Neural cell (in vitro differentiated cells): ENCODE data around the gene SLC10A7. TPM values are rescaled to one million over a fixed set of nuclear protein-coding genes. Genes with fewer than 3 reads are reported as not detected.
A peak's percentile ranks its signal among the peaks of the same experiment; 100 is the strongest.

Experiments used
- H2AFZ ChIP-seq: fragments of 200-600, 300-800 bp; sonication (generic), shearing (Covaris generic); 2 replicates; pipeline ENCODE4 v1.6.0; 2014; ENCODE audit warnings: low read depth, mild to moderate bottlenecking, antibody characterized with exemption, low read length, moderate library complexity
- H3F3A ChIP-seq: fragments of 200-600 bp; shearing (Covaris generic); 2 replicates; pipeline ENCODE4 v1.6.1; 2016; ENCODE audit warnings: mild to moderate bottlenecking, moderate library complexity, mixed read lengths, antibody characterized with exemption, low read length; ENCODE audit not compliant: insufficient read depth, poor library complexity, severe bottlenecking
- H3K27ac ChIP-seq: fragments of 200-600, 300-800 bp; sonication (generic), shearing (Covaris generic); 2 replicates; pipeline ENCODE4 v1.5.1; 2014; ENCODE audit warnings: mild to moderate bottlenecking, low read length, moderate library complexity
- H3K27me3 ChIP-seq: fragments of 300-800, 200-600 bp; sonication (generic), shearing (Covaris generic); 2 replicates; pipeline ENCODE4 v1.6.0; 2014; ENCODE audit warnings: mild to moderate bottlenecking, low read depth, low read length, moderate library complexity; ENCODE audit not compliant: insufficient read depth
- H3K36me3 ChIP-seq: fragments of 300-800, 200-600 bp; sonication (generic), shearing (Covaris generic); 2 replicates; pipeline ENCODE4 v1.5.1; 2014; ENCODE audit warnings: mild to moderate bottlenecking, antibody characterized with exemption, low read length, moderate library complexity; ENCODE audit not compliant: insufficient read depth
- H3K4me2 ChIP-seq: fragments of 300-800, 200-600 bp; sonication (generic), shearing (Covaris generic); 2 replicates; pipeline ENCODE4 v1.6.0; 2014; ENCODE audit warnings: mild to moderate bottlenecking, low read length
- H3K4me3 ChIP-seq: fragments of 300-800, 200-600 bp; sonication (generic), shearing (Covaris generic); 2 replicates; pipeline ENCODE4 v1.5.1; 2014; ENCODE audit warnings: mild to moderate bottlenecking, low read length, moderate library complexity
- H3K79me2 ChIP-seq: fragments of 200-600 bp; shearing (Covaris generic); replicated peaks from 2 replicates; pipeline ENCODE4 v1.6.0; 2014; ENCODE audit warnings: mild to moderate bottlenecking, low read length, moderate library complexity; ENCODE audit not compliant: insufficient read depth
- H3K9ac ChIP-seq: fragments of 300-800, 200-600 bp; sonication (generic), shearing (Covaris generic); 2 replicates; pipeline ENCODE4 v1.6.1; 2016; ENCODE audit warnings: mild to moderate bottlenecking, low read length, mixed read lengths
- H3K9me2 ChIP-seq: fragments of 200-600 bp; shearing (Covaris generic); 2 replicates; pipeline ENCODE4 v1.6.1; 2016; ENCODE audit warnings: mild to moderate bottlenecking, low read length, mixed read lengths; ENCODE audit not compliant: insufficient read depth
- H3K9me3 ChIP-seq: fragments of 200-600, 300-800 bp; sonication (generic), shearing (Covaris generic); 2 replicates; pipeline ENCODE4 v1.6.1; 2016; ENCODE audit warnings: mild to moderate bottlenecking, mixed run types, low read length, moderate library complexity, mixed read lengths
- H4K20me1 ChIP-seq: fragments of 200-600 bp; shearing (Covaris generic); 2 replicates; pipeline ENCODE4 v1.6.1; 2016; ENCODE audit warnings: mild to moderate bottlenecking, mixed run types; ENCODE audit not compliant: insufficient read depth
- EP300 ChIP-seq: fragments of 450-650 bp; conservative IDR thresholded peaks from 2 replicates; pipeline ENCODE4 v1.6.1; 2014; ENCODE audit warnings: antibody characterized with exemption, mild to moderate bottlenecking, moderate library complexity; ENCODE audit not compliant: poor library complexity, severe bottlenecking
- EZH2 ChIP-seq: fragments of 200-600, 300-800 bp; shearing (Covaris generic), sonication (generic); IDR thresholded peaks from 2 replicates; pipeline ENCODE4 v1.6.1; 2014; ENCODE audit warnings: antibody characterized with exemption, low read length, borderline replicate concordance, mild to moderate bottlenecking; ENCODE audit not compliant: insufficient read depth, poor library complexity, severe bottlenecking
- MXI1 ChIP-seq: fragments of 450-650 bp; conservative IDR thresholded peaks from 2 replicates; pipeline ENCODE4 v1.6.1; 2014; ENCODE audit warnings: antibody characterized with exemption, mild to moderate bottlenecking; ENCODE audit not compliant: poor library complexity, severe bottlenecking
- POLR2AphosphoS5 ChIP-seq: IDR thresholded peaks from 2 replicates; pipeline ENCODE4 v1.6.1; 2012
- RAD21 ChIP-seq: fragments of 450-650 bp; conservative IDR thresholded peaks from 2 replicates; pipeline ENCODE4 v1.6.1; 2014; ENCODE audit warnings: antibody characterized with exemption, mild to moderate bottlenecking, moderate library complexity
- SMC3 ChIP-seq: fragments of 450-650 bp; conservative IDR thresholded peaks from 2 replicates; pipeline ENCODE4 v1.6.1; 2014; ENCODE audit warnings: antibody characterized with exemption, mild to moderate bottlenecking, moderate library complexity; ENCODE audit not compliant: poor library complexity
- TAF1 ChIP-seq: IDR thresholded peaks from 2 replicates; pipeline ENCODE4 v1.6.1; 2012; ENCODE audit warnings: low read depth
- polyA plus RNA-seq: library from polyadenylated mRNA; depleted of rRNA; stranded (reverse); fragments of >200 nt; gene quantifications from 2 replicates; pipeline ENCODE4 v1.2.3, GENCODE V29; 2014
- TF ChIP-seq, protein P1 (sequence below): IDR thresholded peaks from 2 replicates; pipeline ENCODE4 v1.6.1; 2012; ENCODE audit warnings: borderline replicate concordance
- TF ChIP-seq, protein P2 (sequence below): fragments of 450-650 bp; IDR thresholded peaks from 2 replicates; pipeline ENCODE4 v1.5.1; 2014; ENCODE audit warnings: antibody characterized with exemption, mild to moderate bottlenecking, moderate library complexity; ENCODE audit not compliant: poor library complexity, severe bottlenecking

The SLC10A7 gene
- polyA plus RNA-seq, 1 donor from 2014 or later: 5.5 TPM

DNA sequence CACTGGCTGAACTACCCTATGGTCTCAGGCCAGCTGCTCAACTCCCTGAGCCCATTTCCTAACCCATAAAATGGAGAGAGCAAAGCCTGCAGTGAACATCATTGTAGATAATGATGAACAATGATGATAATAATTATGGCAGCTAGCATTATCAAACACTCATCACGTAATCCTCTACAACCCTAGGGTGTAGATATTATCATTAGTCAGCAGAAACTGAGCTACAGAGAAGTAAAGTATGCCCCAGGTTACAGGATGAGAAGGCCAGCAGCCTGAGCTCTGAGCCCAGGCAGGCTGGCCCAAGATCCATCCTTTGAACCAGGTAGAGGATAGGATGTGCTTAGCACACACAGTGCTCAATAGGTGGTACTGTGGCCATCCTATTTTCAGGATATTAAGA lies 264.2 kb downstream of the SLC10A7 start:
- no peak for TF ChIP-seq EZH2
- TF ChIP-seq RAD21: no peak
- TF ChIP-seq, protein P1, sequence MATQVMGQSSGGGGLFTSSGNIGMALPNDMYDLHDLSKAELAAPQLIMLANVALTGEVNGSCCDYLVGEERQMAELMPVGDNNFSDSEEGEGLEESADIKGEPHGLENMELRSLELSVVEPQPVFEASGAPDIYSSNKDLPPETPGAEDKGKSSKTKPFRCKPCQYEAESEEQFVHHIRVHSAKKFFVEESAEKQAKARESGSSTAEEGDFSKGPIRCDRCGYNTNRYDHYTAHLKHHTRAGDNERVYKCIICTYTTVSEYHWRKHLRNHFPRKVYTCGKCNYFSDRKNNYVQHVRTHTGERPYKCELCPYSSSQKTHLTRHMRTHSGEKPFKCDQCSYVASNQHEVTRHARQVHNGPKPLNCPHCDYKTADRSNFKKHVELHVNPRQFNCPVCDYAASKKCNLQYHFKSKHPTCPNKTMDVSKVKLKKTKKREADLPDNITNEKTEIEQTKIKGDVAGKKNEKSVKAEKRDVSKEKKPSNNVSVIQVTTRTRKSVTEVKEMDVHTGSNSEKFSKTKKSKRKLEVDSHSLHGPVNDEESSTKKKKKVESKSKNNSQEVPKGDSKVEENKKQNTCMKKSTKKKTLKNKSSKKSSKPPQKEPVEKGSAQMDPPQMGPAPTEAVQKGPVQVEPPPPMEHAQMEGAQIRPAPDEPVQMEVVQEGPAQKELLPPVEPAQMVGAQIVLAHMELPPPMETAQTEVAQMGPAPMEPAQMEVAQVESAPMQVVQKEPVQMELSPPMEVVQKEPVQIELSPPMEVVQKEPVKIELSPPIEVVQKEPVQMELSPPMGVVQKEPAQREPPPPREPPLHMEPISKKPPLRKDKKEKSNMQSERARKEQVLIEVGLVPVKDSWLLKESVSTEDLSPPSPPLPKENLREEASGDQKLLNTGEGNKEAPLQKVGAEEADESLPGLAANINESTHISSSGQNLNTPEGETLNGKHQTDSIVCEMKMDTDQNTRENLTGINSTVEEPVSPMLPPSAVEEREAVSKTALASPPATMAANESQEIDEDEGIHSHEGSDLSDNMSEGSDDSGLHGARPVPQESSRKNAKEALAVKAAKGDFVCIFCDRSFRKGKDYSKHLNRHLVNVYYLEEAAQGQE: no peak
- no peak for TF ChIP-seq MXI1
- TF ChIP-seq SMC3: no peak
- no peak for TF ChIP-seq TAF1
- TF ChIP-seq, protein P2, sequence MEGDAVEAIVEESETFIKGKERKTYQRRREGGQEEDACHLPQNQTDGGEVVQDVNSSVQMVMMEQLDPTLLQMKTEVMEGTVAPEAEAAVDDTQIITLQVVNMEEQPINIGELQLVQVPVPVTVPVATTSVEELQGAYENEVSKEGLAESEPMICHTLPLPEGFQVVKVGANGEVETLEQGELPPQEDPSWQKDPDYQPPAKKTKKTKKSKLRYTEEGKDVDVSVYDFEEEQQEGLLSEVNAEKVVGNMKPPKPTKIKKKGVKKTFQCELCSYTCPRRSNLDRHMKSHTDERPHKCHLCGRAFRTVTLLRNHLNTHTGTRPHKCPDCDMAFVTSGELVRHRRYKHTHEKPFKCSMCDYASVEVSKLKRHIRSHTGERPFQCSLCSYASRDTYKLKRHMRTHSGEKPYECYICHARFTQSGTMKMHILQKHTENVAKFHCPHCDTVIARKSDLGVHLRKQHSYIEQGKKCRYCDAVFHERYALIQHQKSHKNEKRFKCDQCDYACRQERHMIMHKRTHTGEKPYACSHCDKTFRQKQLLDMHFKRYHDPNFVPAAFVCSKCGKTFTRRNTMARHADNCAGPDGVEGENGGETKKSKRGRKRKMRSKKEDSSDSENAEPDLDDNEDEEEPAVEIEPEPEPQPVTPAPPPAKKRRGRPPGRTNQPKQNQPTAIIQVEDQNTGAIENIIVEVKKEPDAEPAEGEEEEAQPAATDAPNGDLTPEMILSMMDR: no peak
- no peak for TF ChIP-seq POLR2AphosphoS5
- TF ChIP-seq EP300: no peak
- no peaks in the 10 kb centered on the region for H3K36me3 ChIP-seq
- no peak overlapping the region for H2AFZ ChIP-seq
- no peak overlapping the region for H3K4me3 ChIP-seq
- H3K4me2 ChIP-seq: no peak overlapping the region
- H3K27ac ChIP-seq: no peak overlapping the region
- no peaks in the 10 kb centered on the region for H3K27me3 ChIP-seq
- no peaks in the 10 kb centered on the region for H4K20me1 ChIP-seq
- H3K79me2 ChIP-seq: no peaks in the 10 kb centered on the region
- H3K9ac ChIP-seq: no peak overlapping the region
- no peaks in the 10 kb centered on the region for H3K9me3 ChIP-seq
- H3F3A ChIP-seq: no peaks in the 10 kb centered on the region
- H3K9me2 ChIP-seq: no peaks in the 10 kb centered on the region

- no peaks in the 10 kb centered on the region for H3K79me2 ChIP-seq
- H3F3A ChIP-seq: no peaks in the 10 kb centered on the region
- no peaks in the 10 kb centered on the region for H3K36me3 ChIP-seq
- H3K9me2 ChIP-seq: no peaks in the 10 kb centered on the region
- H2AFZ ChIP-seq: no peak overlapping the region
- H3K27ac ChIP-seq: peak overlapping the region; percentile 35
- no peaks in the 10 kb centered on the region for H4K20me1 ChIP-seq
- no peaks in the 10 kb centered on the region for H3K27me3 ChIP-seq
- no peak overlapping the region for H3K9ac ChIP-seq
- H3K4me3 ChIP-seq: peak overlapping the region; percentile 3
- peak overlapping the region; percentile 21 for H3K4me2 ChIP-seq
- no peaks in the 10 kb centered on the region for H3K9me3 ChIP-seq
- TF ChIP-seq, protein P2: no peak
- TF ChIP-seq POLR2AphosphoS5 (no peak), SMC3 (no peak), TAF1 (no peak), MXI1 (no peak), EZH2 (no peak), EP300 (no peak), RAD21 (no peak)
- TF ChIP-seq, protein P1: no peak
Observed at GRCh38 chr4:146256328-146256727, 265.4 kb downstream of the SLC10A7 start.
